IPS-18c (cell line): Measurements from ENCODE around the gene TBC1D22A.

Experiments
- H3K4me3 ChIP-seq: 2 replicates; pipeline ENCODE4 v1.7.0; 2013; ENCODE audit warnings: low read depth, mild to moderate bottlenecking, low read length, moderate library complexity; ENCODE audit not compliant: insufficient read depth
- H3K9me3 ChIP-seq: one replicate; pipeline ENCODE4 v1.6.1; 2013; ENCODE audit warnings: mild to moderate bottlenecking, low read length, moderate library complexity; ENCODE audit not compliant: control insufficient read depth, insufficient read depth

Gene TBC1D22A

GRCh38 chr22:46829941-46830715 is 67.7 kb downstream of the TBC1D22A start:
- peaks cover 7% of the 10 kb centered on the region for H3K9me3 ChIP-seq
- no peak overlapping the region for H3K4me3 ChIP-seq

- Histone ChIP-seq H3K9me3 (peaks cover 7% of the 10 kb centered on the region), H3K4me3 (no peak overlapping the region)
These were observed 68.4 kb downstream of the TBC1D22A start for GRCh38 chr22:46830841-46831240.

- Histone ChIP-seq H3K9me3 (peaks cover 3% of the 10 kb centered on the region), H3K4me3 (no peak overlapping the region)
These were observed 70.8 kb downstream of the TBC1D22A start for GRCh38 chr22:46833228-46833627.

GRCh38 chr22:46834021-46834737 is 71.7 kb downstream of the TBC1D22A start:
- H3K4me3 ChIP-seq: no peak overlapping the region

GRCh38 chr22:46835288-46835687 is 72.8 kb downstream of the TBC1D22A start:
- Histone ChIP-seq H3K4me3 (no peak overlapping the region), H3K9me3 (peaks cover 3% of the 10 kb centered on the region)

More at GRCh38 chr22:46834021-46834737, 71.7 kb downstream of the TBC1D22A start:
- H3K9me3 ChIP-seq: peaks cover 3% of the 10 kb centered on the region

GRCh38 chr22:46835693-46836092 is 73.2 kb downstream of the TBC1D22A start:
- peaks cover 3% of the 10 kb centered on the region for H3K9me3 ChIP-seq
- H3K4me3 ChIP-seq: no peak overlapping the region

GRCh38 chr22:46841522-46841921 is 79.1 kb downstream of the TBC1D22A start:
- H3K4me3 ChIP-seq: no peak overlapping the region
- H3K9me3 ChIP-seq: no peaks in the 10 kb centered on the region

- Histone ChIP-seq H3K9me3 (no peaks in the 10 kb centered on the region), H3K4me3 (no peak overlapping the region)
These were observed 80.2 kb downstream of the TBC1D22A start for GRCh38 chr22:46842606-46843005.

- H3K9me3 ChIP-seq: no peaks in the 10 kb centered on the region
- no peak overlapping the region for H3K4me3 ChIP-seq
These were observed 81.4 kb downstream of the TBC1D22A start for GRCh38 chr22:46843821-46844255.

GRCh38 chr22:46844606-46845210 is 82.3 kb downstream of the TBC1D22A start:
- H3K4me3 ChIP-seq: no peak overlapping the region

GRCh38 chr22:46845296-46846149 is 83.1 kb downstream of the TBC1D22A start:
- Histone ChIP-seq H3K4me3 (no peak overlapping the region), H3K9me3 (no peaks in the 10 kb centered on the region)

More at GRCh38 chr22:46844606-46845210, 82.3 kb downstream of the TBC1D22A start:
- H3K9me3 ChIP-seq: no peaks in the 10 kb centered on the region

- no peak overlapping the region for H3K4me3 ChIP-seq
These were observed 83.8 kb downstream of the TBC1D22A start for GRCh38 chr22:46846150-46846831.

GRCh38 chr22:46846832-46847355 is 84.4 kb downstream of the TBC1D22A start:
- H3K9me3 ChIP-seq: no peaks in the 10 kb centered on the region
- no peak overlapping the region for H3K4me3 ChIP-seq

More at GRCh38 chr22:46846150-46846831, 83.8 kb downstream of the TBC1D22A start:
- H3K9me3 ChIP-seq: no peaks in the 10 kb centered on the region

GRCh38 chr22:46848197-46848596 is 85.7 kb downstream of the TBC1D22A start:
- Histone ChIP-seq H3K9me3 (no peaks in the 10 kb centered on the region), H3K4me3 (no peak overlapping the region)

GRCh38 chr22:46849101-46849500 is 86.7 kb downstream of the TBC1D22A start:
- H3K9me3 ChIP-seq: no peaks in the 10 kb centered on the region

GRCh38 chr22:46849951-46850350 is 87.5 kb downstream of the TBC1D22A start:
- no peaks in the 10 kb centered on the region for H3K9me3 ChIP-seq
- H3K4me3 ChIP-seq: no peak overlapping the region

More at GRCh38 chr22:46849101-46849500, 86.7 kb downstream of the TBC1D22A start:
- H3K4me3 ChIP-seq: no peak overlapping the region
